CD4-positive, alpha-beta T cell treated with Interferon gamma for 1 hour (primary cell): Measurements from ENCODE around the gene SETSIP.
"Not testable (repeated sequence)": the region's sequence is repeated elsewhere in the genome, so short reads cannot be mapped to it uniquely, and the experiment has no call there.

Experiments
- DNase-seq: peaks from one replicate; pipeline ENCODE4 v3.0.0-alpha.2; 2020

Gene SETSIP, protein sequence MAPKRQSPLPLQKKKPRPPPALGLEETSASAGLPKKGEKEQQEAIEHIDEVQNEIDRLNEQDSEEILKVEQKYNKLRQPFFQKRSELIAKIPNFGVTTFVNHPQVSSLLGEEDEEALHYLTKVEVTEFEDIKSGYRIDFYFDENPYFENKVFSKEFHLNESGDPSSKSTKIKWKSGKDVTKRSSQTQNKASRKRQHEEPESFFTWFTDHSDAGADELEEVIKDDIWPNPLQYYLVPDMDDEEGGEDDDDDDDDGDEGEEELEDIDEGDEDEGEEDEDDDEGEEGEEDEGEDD

DNA sequence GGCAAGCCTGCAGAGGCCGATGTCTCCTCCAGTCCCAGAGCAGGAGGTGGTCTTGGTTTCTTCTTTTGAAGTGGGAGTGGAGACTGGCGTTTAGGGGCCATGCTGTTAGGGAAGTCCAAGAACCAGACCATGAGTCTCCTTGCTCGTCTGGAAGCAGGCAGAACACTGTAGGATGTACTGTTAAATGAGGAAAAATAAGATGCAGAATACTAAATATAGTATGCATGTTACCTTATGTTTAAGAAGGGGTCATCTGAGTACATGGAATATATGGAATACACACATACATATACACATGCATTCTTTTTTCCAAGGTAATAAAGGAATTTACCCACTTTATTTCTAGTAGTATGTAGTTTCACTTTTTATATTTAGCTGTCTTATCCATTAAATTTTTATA is at the start of gene SETSIP:
TSS of gene SETSIP (minus strand) at position 101 of the 400 bp plus-strand sequence. CDS start at position 101, 0 bp downstream.
- DNase-seq: no peak

DNA sequence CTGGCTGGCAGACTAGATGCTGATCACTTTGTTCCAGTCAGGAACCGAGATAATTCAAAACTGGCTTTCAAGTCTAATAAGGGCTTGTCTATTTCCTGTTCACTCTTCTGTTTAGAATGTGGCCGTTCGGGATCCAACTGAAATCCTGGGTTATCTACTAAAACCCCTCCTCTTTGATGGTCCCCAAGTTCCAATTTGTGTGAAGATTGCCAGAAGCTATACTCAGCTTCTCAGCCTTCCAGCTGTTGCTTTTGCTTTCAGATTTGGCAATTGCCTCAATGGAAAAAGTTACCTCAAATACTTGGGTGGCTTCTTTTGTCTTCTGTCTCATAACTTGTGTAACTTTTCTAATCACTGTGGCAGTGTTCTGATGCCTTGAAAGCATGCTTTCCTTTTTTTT is 48.7 kb upstream of the SETSIP start:
- DNase-seq: no peak

DNA sequence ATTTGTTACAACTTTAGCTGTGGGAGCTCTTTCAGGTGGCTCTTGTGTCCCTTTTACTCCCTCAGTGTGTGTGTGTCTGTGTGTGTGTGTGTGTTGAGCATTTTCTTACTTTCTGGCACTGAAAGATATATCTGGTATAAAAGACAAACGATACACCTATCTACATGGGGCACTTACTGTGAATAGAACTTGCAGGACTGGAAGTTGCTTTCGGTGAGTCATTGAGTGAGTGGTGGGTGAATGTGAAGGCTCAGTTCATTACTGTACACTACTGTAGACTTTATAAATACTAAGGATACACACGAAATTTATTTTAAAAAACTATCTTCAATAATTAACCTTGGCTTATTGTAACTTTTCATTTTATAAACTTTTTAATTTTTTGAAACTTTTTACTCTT is 43.6 kb upstream of the SETSIP start:
- DNase-seq: no peak

DNA sequence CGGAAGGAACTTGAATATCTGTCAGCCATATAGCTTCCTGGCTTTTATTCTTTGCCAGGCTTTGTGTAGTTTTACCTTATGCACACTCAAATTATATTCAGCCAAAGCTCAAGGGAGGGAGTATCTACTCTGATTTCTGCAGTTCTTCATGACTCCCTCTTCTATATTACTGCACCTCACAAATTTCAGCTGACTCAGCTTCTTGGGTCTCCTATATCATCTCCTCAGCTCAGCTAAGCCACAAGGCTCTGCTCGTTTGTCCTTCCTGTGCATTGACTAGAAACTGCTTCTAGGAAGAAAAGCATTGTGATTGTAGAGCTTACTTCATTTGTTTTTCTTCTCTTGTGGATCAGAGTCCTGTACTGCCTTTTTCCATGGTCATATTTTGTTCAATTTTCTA is 42.3 kb upstream of the SETSIP start:
- DNase-seq: no peak

DNA sequence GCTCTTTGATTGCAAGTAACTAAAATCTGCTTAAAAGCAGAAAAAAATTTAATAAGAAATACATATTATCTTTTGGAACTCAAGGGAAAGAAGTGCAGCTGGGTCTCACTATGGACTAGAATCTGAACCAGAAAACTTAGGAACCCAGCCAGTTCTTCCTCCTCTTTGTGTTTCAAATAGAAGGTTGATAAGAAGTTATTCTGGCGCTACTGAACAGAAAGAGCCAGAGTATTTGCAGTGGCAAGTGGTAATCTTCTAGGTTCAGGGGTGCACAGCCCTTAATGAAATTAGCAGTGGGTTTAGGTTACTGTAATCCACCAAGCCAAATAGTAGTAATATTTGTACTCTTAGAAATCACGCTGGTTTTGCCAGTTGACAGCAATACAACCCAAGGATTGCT is 33.4 kb upstream of the SETSIP start:
- no peak for DNase-seq

DNA sequence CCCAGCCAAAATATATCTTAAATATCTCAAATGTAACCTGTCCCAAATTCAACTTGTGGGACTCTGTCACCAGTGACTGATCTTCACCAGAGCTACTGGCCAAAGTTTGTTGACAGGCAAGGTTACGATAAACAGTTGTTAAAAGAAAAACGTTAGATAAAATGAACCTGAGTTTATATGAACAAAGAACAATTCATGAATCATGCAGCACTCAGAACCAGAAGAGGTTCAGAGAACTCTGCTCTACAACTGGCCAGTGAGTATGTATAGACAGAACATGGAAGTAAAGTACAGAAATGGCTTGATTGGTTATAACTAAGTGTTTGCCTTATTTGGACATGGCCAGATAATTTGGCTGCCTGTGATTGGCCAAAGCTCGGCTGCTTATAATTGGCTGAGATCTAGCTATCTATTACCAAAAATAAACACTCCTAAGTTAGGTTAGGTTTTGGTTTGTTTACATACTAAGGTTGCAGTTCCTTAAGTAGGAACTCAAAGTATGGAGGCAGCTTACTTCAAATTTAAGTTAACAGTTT is 30.4 kb upstream of the SETSIP start:
- no peak for DNase-seq

DNA sequence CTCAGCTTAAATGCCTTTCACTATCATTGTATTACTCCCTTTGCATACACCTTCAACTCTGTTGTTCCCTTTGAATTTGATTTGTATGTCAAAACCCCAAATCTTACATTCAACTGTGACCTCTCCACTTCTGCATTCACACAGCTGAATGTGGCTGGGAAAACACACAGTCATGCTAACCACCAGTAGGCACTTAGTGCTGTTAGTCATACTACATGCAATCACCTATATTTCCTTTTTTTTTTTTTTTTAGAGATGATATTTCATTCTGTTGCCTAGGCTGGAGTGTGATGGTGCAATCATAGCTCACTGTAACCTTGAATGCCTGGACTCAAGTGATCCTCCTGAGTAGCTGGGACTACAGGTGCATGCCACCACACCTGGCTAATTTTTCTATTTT is 21.1 kb upstream of the SETSIP start:
- peak; percentile 39 for DNase-seq

DNA sequence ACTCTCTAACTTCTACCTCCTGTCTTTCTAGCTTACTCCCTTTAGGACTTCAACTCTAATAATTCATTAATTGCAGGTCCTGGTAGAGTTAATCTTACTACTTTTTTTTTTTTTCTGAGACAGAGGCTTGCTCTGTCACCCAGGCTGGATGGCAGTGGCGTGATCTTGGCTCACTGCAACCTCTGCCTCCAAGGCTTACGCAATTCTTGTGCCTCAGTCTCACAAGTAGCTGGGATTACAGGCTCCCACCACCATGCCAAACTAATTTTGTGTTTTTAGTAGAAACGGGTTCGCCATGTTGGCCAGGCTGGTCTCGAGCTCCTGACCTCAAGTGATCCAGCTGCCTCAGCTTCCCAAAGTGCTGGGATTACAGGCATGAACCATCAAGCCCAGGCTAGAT is 20.7 kb upstream of the SETSIP start:
- peak; percentile 6 for DNase-seq

DNA sequence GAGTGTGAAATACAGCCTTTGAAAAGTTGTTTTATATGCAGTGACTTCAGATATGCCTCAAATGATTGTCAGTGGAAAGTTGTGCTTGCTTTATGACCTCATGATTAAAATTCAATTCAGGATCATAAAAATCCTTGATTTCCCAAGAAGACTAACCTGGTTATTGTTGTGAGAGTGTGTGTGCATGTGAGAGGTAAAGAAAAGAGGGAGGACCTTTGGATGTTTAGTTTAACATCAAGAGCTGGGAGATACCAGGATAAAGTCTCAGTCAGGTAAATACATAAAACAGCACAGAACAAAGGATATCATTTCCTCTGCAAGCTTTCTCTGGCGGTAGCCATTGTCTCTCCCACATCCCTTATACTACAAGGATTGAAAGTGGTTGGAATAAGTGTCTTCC is 19.4 kb upstream of the SETSIP start:
- no peak for DNase-seq

DNA sequence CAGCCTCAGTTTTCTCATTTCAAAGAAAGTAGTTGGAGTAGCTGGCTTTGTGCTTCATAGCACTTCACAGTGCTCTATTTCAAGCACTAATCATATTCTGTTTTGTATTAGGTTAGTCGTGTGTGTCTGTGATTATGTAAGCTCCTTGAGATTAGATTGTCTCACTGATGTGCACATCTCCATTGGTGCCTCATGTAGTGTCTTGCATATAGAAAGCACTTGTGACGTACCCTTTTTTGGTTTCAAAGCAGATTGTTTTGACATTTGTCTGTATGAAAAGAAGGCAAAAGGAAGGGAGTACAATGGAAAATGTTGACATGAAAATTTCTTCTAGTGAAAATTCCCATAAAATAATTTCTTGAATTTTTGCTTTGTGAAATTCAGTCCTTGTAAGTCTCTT is 18.9 kb upstream of the SETSIP start:
- DNase-seq: no peak

DNA sequence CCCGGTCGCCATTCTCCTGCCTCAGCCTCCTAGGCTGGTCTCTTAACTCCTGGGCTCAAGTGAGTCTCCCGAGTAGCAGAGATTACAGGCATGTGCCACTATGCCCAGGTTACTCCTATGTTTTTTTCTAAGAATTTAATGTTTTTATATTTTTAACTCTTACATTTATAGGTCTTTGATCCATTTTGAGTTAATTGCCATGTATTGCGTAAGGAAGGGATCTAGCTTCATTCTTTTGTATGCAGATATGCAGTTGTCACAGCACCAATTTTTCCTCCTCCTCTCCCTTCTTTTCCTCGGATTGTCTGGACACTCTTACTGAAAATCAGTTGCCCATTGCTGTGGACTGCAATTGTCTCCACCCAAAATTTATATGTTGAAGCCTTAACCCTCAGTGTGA is 16.4 kb upstream of the SETSIP start:
- DNase-seq: no peak

DNA sequence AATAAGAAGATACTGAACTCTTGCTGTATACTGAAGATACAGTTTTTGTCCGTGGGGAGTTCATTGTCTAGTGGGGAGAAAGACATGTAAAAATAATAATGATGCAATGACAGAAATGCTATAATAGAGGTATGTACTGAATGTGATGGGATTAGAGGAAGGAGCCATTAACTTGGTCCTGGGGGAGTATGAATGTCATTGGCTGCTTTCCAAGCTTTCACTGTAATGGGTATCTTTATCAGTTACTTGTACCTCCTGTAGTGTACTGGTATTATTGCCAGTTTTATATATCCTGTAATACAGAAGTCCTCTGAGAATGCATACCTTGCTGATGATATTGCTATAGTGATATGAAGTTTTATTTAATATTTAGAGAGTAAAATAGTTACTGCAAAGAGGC is 12.3 kb upstream of the SETSIP start:
- no peak for DNase-seq

DNA sequence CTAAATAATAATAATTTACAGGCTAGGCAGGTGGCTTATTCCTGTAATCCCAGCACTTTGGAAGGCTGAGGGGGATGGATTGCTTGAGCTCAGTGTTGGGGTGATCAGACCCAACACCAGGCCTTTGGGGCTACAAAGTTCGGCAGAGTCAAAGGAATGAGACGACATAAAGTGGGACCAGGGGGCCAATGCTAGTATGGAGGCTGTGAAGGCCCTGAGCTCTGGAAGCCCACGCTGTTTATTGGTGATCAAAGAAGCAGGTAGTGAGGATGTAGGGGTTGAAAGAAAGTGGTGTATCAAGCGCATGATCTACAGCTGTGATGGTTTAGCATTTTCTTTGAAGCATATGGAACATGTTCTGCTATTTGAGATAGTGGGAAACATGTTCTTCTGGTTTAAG is 10.5 kb upstream of the SETSIP start:
- DNase-seq: no peak

DNA sequence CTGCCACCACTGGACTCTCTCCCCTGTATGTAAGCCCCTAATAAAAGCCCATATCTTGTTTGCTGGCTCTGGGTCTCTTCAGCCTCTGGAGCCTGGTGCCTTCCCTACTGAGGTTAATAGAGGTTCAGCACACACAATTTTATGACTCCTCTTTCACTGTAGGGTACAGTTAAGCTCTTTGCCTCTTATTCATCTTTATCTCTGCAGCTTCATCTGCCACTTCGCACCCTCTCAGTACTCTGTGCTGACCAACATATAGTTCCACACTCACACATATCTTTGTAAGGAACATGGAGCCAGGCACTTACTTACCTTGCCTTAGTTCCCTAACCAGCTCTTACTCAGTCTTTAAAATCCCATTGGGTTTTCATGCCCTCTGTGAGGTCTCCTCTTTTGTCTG is 9.4 kb upstream of the SETSIP start:
- DNase-seq: no peak

DNA sequence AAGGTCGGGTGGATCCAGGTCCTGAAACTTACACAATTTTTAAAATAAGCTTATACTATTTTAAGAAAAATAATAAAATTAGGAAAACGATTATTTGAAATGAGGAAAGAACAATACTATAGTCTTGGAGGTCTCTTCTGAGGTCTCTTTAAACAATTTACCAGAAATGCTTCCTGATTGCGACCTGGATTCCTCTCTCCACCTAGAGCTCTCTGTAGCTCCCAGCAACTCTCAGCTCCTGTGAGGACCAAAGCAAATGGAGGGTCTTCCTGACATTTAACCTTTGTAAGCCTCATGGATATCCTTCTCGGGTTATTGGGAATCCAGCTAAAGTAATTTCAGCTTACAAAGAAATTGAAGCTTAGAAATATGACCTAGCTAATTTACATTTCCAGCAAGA is 5.8 kb upstream of the SETSIP start:
- no peak for DNase-seq

DNA sequence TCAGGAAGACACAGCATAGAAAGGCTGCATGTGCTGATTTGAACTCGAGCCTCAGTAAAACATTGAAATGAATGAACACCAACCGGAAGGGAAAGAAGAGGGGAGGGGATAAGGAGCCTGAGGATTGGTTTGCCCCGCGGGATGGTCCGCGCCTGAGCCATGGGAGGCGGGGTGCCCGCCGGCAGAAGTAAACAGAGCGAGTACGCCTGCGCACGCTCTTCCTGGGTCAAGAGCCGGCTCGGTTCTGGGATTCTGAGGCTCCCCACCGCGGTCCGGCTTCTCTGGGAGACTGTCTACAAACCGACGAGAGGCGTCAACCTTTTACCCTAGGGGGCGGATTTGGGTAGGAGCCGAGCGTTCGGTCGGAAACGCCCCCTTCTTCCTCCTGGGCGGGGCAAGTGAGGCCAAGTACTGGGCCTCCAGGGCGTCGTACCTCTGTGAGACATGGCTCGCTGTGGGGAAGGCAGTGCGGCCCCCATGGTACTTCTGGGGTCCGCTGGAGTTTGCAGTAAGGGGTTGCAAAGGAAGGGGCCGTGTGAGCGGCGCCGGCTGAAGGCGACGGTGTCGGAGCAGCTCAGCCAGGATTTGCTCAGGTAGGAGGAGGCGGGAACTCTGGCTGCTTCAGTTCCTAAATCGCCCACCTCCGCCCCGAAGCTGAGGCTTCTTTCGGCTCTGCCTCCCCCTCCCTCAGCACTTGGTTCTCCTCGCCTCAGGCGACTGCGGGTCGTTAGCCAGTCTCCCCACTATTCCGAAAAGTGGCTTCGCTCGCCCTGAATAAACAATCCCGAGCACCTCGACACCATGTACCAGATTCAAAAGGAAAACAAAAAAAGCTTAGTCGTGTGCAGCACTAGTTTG is 5.1 kb upstream of the SETSIP start, which contains the start of gene BTBD8:
TSS of gene BTBD8 (plus strand) at position 218 of the 858 bp plus-strand sequence. CDS start at position 445, 227 bp downstream.
- peak; percentile 84 for DNase-seq

DNA sequence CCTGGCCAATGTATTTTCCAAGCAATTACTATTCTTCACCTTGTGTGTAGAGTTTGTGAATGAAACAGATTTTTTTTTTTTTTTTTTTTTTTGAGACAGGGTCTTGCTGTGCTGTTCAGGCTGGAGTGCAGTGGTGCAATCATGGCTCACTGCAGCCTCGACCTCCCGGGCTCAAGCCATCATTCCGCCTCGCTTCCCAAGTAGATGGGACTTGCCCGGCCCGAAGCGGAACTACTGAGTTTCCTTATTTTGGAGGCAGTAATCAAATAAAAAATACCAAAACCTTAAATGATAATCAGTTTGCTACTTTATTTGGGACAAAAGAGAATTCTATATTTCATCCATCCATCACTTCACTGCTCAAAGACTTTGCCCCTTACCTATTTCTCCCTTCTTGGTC is 4.2 kb upstream of the SETSIP start:
- DNase-seq: no peak

DNA sequence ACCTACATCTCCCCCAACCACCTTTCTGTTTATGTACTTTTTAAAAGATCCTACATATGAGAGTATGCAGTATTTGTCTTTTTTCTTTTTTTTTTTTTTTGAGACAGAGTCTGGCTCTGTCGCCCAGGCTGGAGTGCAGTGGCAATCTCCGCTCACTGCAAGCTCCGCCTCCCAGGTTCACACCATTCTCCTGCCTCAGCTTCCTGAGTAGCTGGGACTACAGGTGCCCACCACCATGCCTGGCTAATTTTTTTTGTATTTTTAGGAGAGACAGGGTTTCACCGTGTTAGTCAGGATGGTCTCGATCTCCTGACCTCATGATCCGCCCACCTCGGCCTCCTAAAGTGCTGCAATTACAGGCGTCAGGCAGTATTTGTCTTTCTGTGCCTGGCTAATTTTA is 2.9 kb upstream of the SETSIP start:
- not testable (repeated sequence) for DNase-seq

DNA sequence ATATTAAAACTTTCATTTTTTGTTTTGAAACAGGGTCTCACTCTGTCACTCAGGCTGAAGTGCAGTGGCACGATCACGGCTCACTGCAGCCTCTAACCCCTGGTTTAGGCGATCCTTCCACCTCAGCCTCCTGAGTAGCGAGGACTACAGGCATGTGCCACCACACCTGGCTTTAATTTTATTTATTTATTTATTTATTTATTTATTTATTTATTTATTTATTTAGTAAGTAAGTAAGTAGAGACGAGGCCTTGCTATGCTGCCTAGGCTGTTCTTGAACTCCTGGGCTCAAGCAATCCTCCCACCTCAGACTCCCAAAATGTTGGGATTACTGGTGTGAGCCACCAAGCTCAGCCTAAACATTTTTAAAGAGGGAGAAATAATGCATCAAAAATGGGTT is 1.2 kb upstream of the SETSIP start:
- no peak for DNase-seq

DNA sequence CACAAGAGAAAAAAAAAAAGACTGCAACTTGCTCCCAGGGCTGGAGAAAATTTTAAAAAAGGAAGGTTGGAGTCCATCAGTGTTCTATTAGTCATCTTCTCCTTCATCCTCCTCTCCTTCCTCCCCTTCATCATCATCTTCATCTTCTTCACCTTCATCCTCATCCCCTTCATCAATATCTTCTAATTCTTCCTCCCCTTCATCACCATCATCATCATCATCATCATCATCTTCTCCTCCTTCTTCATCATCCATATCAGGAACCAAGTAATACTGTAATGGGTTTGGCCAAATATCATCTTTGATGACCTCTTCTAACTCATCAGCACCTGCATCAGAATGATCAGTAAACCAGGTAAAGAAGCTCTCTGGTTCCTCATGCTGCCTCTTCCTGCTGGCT is 765 bp downstream of the SETSIP start:
- not testable (repeated sequence) for DNase-seq

DNA sequence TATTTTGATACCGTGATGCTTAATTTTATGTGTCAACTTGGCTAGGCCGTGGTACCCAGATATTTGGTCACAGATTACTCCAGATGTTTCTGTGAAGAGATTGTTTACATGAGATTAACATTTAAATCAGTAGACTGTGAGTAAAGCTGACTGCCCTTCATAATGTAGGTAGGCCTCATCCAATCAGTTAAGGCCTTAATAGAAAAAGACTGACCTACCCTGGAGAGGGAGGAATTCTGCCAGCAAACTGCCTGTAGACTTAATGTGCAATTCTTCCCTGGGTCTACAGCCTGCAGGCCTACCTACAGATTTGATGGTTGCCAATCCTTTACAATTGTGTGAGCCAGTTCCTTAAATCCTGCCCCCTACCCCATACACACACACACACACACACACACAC is 4.3 kb downstream of the SETSIP start:
- DNase-seq: no peak

DNA sequence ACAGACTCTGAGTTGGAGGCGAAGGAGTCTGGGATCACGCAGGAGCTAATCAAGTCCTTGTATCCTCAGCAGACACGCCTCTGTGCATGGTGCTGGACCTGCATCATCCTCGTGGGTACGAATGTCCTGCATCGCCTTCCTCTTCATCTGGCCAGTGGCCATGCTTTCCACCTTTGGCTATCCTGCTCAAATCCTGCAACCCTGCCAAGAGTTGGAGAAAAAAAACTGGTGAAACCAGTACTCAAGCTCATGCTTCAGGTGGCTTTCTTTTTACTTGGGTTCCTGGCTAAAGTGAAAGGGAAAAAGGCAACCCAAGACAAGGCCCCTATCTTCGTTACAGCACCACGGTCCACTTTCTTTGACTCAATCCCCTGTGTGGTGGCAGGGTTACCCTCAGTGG is 8.9 kb downstream of the SETSIP start:
- no peak for DNase-seq

DNA sequence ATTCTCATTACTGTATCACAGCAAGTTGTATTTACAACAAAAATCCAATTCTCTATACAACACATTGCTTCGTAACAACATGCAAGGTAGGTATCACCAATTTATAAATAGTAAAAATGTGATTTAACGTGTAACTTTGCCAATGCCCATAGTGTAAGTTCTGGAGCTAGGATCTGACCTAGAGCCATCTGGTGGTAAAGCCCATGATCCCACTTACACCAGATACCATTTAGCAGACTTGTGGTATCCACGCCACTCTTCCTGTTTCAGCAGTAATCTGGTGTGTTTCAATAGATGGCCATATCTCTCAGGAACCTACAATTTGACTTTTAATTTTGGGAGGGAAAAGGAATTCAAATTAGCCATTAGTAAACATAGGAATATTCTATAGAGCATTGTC is 10.2 kb downstream of the SETSIP start:
- no peak for DNase-seq

DNA sequence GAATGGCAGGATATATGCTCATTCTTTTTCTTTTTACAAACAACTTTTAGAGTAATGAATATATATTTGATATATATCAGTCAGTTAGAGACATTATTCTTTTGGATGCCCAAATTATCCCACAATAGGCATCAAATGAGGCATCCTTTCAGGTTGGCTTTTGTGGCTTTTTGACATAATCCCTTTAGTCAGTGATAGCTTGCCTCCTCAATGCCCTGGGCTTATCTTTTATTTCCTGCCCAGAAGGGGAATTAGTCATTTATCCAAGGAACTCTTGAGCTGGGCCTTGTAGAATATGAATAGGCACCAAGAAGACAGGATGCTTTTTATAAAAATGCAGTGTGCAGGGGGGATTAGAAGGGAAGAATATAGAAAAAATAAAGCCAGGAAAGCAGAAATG is 23.3 kb downstream of the SETSIP start:
- no peak for DNase-seq
